ENCODE data around the gene TNNI2. TPM values are rescaled to one million over a fixed set of nuclear protein-coding genes. Genes with fewer than 3 reads are reported as not detected.

TNNI2 gene
- total RNA-seq, 1 experiment from 2014 or later = 0.46 TPM

- CTCF ChIA-PET = interaction anchor here (0.6 to 2.3 kb wide), 5 partner anchors 8 to 310 kb away, joined by 3 to 8 read pairs (median 3); no protein-coding TSS in a partner anchor
These were observed 2.8 kb downstream of the TNNI2 start for GRCh38 chr11:1841511-1842148.

More at GRCh38 chr11:1841511-1842148, 2.8 kb downstream of the TNNI2 start:
- Histone ChIP-seq H3K27me3 (ENCODE audit: control insufficient read depth, insufficient read depth, low read length) (no peaks in the 10 kb centered on the region), H3K36me3 (ENCODE audit: control insufficient read depth, insufficient read depth, low read length) (no peaks in the 10 kb centered on the region), H3K27ac (ENCODE audit: low read length) (no peak overlapping the region), H3K4me1 (ENCODE audit: control insufficient read depth, insufficient read depth, low read length) (peaks cover 22% of the 10 kb centered on the region), H3K4me3 (ENCODE audit: low read depth in 2 of 2, low read length in 2 of 2) (no peak overlapping the region), H3K9me3 (ENCODE audit: control insufficient read depth, insufficient read depth, low read depth, low read length) (no peaks in the 10 kb centered on the region)
- no peak for DNase-seq (ENCODE audit: low read depth, low spot score)
- TF ChIP-seq SIN3A (IDR thresholded peaks at IDR 0.05; ENCODE audit: borderline replicate concordance, insufficient read depth, low read depth, low read length) = no peak
- TF ChIP-seq REST (IDR thresholded peaks at IDR 0.05; ENCODE audit: insufficient read depth in 1 of 2, low read depth in 2 of 2, low read length in 1 of 2) = no peak
- no peak for TF ChIP-seq TCF7L2 (IDR thresholded peaks at IDR 0.05; ENCODE audit: low read depth, low read length)
- TF ChIP-seq POLR2AphosphoS5 (IDR thresholded peaks at IDR 0.05; ENCODE audit: low read depth, low read length) = no peak
- TF ChIP-seq CTCF (IDR thresholded peaks at IDR 0.05) = no peak
- no TSS peak for BruUV-seq (replicated peaks)
- in situ Hi-C loops (cut with HindIII; ENCODE audit: low pct_unique_long_range_greater_than_20kb, low sequenced_read_pairs) = no loop called here
- POLR2A ChIA-PET = no interaction called here
- intact Hi-C loops (cut with micrococcal nuclease; ENCODE audit: unreplicated experiment) = no loop called here
- ATAC-seq = no peak
